Measurements from ENCODE around the gene RARRES2.
A peak's percentile ranks its signal among the peaks of the same experiment; 100 is the strongest.
"Not testable (repeated sequence)": the region's sequence is repeated elsewhere in the genome, so short reads cannot be mapped to it uniquely, and the experiment has no call there.

The RARRES2 gene

GRCh38 chr7:150341263-150342120 lies at the start of gene RARRES2:
TSS of gene RARRES2 (minus strand) at chr7:150341629. CDS start at chr7:150340609, 1,020 bp downstream.
- no peak for DNase-seq

DNA sequence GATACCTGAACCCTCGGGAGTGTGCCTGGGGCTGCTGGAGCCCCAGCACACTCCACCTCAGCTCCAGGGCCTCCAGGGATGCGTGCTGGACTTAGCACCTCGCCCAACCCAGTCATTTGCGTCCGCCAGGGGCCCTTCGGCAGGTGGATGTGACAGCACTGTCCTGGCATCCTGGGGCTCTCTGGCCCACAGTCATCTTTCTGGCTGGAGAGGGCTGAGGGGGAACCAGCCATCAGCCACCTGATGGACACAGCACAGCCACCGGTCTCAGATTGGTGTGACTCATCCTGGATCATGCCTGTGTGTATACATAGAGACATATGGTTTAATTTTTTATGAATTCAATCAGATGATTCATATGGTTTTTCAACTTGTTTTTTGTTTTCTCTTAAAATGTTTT lies 48.8 kb upstream of the RARRES2 start:
- DNase-seq = no peak

DNA sequence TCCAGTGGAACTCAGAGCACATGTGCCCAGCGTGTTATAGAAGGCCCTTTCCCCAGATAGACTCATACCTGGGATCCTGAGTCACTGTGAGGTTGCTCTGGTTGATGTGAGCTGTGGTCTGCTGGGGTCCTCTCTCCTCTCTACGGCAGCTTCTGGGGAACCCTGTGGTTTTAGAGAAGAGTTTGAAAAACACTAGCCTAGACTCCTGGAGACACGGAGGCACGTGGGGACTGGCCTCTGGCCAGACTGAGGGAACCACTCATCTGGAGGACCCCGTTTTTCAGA lies 48.0 kb upstream of the RARRES2 start:
- no peak for DNase-seq

DNA sequence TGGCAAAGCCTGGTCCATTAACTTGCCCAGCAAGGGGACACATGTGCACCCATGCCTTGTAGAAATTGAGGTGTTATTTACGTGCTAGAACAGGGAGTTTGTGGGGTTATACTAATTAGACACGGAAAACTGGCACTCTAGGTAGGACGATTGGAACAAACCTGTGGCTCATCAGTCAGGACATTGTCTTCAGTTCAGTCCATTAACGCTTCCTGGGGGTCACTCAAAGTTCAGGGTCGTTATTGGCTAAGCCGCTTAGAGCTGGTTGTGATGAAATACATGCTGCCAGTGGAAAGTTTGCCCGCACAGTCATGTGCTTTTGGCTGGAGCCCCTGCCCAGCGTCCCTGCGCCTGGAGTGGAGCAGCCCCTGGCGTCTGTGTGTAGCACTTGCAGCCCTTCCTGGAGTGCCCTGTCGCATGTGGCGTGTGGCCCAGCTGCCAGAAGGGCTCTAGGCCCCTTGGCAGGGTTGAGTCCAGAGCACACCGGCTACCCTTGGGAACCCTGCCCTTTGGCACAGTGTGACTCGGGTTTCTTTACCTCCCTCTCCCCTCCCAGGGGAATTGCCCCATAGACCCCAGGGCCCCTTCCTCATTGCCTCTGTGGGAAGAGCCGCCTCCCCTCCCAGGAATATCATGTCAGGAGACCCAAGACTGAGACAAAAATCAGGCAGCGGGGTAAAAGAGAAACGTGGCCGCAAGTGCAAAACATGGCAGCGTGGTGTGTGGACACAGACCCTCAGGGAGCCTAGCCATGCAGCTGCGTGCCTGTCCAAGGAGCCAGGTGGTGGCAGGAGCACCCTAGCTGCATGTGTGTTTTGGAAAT lies 47.5 kb upstream of the RARRES2 start:
- peak; percentile 56 for DNase-seq

GRCh38 chr7:150388306-150388705 lies 46.9 kb upstream of the RARRES2 start:
- no peak for DNase-seq

DNA sequence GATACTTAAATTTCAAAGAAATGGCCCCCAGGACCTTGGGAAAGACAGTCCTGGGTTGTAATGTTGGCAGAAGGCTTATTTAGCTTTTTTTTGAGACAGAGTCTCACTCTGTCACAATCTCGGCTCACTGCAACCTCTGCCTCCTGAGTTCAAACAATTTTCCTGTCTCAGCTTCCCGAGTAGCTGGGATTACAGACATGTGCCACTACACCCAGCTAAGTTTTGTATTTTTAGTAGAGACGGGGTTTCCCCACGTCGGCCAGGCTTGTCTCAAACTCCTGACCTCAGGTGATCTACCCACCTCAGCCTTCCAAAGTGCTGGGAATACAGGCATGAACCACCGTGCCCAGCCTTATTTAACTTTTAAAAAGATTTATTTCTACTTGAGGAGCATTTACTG lies 44.5 kb upstream of the RARRES2 start:
- not testable (repeated sequence) for DNase-seq

- peak; percentile 31 for DNase-seq
Measured at GRCh38 chr7:150385302-150385723, 43.9 kb upstream of the RARRES2 start.

DNA sequence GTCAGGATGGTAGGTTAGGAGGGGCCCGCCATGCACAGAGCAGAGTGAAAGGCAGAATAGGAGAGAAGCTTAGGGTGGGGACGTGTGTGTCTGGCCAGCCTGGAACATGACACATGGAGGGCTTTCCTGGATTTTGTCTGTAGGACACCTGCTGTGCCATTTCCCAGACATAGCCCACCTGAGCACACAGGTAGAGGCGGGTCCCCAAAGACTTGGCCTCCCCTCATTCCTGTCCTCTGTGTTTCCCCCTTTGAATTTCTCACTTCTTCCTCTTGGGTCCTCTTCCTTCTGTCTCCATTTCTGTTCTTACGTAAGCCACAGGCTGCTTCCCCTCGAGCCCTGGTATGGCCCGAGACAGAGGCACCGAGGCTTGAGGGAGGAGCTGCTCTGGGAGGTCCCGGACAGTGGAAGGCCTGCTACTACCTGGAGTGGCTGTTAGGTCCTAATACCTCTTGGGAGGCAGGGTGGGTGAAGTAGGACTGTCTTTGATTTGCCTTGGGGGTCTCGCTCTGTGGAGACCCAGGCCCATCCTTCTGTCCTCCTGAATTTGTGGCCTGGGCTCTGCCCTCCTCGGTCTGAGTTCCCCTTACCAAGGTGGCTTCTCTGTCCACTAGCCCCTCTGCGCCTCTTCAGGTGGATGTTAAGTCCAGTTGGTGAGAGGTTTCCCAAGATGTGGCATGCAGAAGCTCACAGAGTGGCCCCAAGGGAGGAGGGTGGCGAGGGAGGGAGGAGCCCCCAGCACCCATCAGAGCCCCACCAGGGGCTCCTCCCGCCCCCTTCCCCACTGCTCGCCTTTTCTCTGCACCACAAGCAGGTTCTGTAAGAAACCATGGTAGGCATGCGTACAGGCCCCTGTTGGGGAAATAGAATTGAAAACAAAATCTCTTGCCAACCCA lies 43.2 kb upstream of the RARRES2 start:
- no peak for DNase-seq

GRCh38 chr7:150383710-150384397 lies 42.4 kb upstream of the RARRES2 start:
- DNase-seq = peak; percentile 94

DNA sequence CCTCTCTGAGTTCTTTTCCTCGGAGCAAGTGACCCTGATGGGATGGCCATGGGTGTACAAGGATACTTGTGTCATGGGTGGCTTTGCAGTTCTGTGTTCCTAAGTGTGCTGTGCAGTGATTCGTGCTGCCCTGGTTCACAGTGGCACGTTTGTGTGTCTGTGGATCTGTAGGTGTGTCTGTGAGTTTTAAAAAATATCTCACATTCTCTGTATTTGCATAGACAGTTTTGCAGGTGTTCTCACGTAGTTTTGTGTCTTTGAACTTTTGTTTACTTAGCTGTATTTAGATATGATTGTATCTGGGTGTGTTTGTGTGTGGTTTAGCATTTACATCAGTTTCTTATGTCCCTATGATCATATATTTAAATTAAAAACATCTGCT lies 41.4 kb upstream of the RARRES2 start:
- no peak for DNase-seq

GRCh38 chr7:150382123-150382843 lies 40.9 kb upstream of the RARRES2 start:
- DNase-seq = no peak

DNA sequence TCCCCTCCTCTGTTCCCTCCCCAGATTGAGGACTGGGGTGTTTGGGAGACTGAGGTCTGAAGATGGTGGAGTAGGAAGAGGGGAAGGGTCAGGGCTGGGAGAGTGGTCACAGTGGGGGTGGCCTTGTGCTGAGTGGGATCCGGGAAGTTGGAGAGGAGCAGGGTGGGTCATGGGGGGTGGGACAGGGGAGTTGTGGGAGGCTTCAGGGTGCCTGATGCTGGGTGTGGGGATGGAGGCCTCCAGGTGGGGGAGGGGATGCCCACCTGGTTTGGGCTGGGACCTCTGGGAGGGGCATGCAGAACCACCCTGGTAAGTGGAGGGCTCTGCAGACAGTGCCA lies 40.3 kb upstream of the RARRES2 start:
- DNase-seq = no peak

- DNase-seq = no peak
Measured at GRCh38 chr7:150381096-150381495, 39.7 kb upstream of the RARRES2 start.

DNA sequence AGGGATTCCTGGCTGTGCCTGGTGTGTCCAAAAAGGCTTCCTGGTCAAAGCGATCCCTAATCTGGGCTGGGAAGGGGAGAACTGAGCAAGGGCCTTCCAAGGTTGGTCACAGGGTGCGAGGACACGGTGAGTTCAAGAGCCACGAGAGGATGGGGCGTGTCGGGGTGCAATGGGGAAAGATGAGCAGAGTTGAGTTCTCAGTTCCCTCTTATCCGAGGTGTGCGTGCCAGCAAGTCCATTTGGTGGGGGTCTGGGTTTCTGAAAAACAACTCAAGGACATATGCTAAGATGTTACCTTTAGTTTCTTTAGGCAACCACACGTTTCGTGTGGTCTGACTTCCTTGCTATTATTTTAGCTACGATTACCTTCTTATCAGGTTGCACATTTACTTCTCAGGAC lies 39.0 kb upstream of the RARRES2 start:
- no peak for DNase-seq

- no peak for DNase-seq
Measured at GRCh38 chr7:150379441-150380379, 38.3 kb upstream of the RARRES2 start.

GRCh38 chr7:150378853-150379440 lies 37.5 kb upstream of the RARRES2 start, which contains the start of gene ZNF775:
TSS of gene ZNF775 (plus strand) at chr7:150379330. CDS start at chr7:150388471, 9,141 bp downstream.
- peak; percentile 85 for DNase-seq

DNA sequence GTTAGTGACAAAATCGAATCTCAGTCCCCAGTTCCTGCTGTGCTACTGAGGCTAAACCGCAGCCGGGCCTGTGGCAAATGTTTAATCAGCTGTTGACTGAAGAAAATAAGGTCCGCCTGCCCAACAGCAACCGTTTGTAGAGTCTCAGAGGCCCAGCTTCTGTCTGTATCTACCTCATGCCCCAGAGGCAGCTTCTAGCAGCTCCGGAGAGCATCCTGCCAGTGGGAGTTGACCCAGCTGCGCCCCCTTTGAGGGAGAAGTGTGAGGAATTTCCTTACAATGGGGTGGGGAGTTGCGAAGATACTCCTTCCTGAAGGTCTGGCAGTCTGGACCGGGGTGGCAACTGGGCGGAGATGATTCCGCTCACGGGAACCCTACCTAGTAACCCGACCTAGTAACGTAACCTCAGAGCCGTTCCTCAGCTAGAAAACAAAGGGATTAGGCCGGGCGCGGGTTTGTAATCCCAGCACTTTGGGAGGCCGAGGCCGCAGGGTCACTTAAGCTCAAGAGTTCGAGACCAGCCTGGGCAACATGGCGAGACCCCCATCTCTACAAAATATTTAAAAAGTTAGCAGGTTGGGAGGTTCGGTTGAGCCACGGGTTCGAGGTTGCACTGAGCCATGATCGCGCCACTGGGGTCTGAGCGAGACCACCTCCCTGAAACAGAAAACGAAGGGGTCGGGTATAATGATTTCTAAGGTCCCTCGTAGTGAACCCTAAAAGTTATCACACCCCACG lies 36.9 kb upstream of the RARRES2 start:
- DNase-seq = peak; percentile 78

- DNase-seq = no peak
Measured at GRCh38 chr7:150377635-150378034, 36.2 kb upstream of the RARRES2 start.

DNA sequence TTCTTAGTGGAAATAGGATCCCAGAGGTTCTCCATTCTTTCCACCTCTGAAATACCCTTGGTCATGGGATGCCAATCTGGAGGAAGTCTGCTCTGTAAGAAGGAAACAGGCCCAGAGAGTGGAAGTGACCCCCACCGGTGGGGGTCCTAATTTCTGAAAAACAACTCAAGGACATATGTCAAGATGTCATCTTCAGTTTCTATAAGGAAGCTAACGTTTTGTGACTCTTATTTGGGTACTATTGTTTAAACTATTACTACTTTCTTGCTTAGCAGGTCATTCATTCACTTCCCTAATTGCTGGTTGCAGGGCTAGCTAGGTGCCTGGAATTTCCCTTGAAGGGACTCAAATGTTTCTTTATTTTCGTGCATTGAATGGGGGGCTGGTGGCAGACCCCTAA lies 35.8 kb upstream of the RARRES2 start:
- DNase-seq = no peak

GRCh38 chr7:150376560-150376959 lies 35.1 kb upstream of the RARRES2 start:
- no peak for DNase-seq
